NCI-H2196 treated with DMSO at 0.1 percent for 48 hours (cell line): Measurements from ENCODE around the gene GBP2.
"Not testable (repeated sequence)": the region's sequence is repeated elsewhere in the genome, so short reads cannot be mapped to it uniquely, and the experiment has no call there.

Experiments used
- DNase-seq: peaks from one replicate; lab custom pipeline; 2025; ENCODE audit not compliant: unreplicated experiment; lab: John Stamatoyannopoulos, UW

The GBP2 gene

GRCh38 chr1:89128003-89128458 lies 2.1 kb upstream of the GBP2 start:
- not testable (repeated sequence) for DNase-seq

GRCh38 chr1:89126602-89127565 lies 970 bp upstream of the GBP2 start:
- not testable (repeated sequence) for DNase-seq

- no peak for DNase-seq
These were observed 538 bp downstream of the GBP2 start for GRCh38 chr1:89125240-89125912.

GRCh38 chr1:89121641-89122040 lies 4.3 kb downstream of the GBP2 start:
- no peak for DNase-seq

- no peak for DNase-seq
These were observed 11.3 kb downstream of the GBP2 start for GRCh38 chr1:89114662-89115061.

GRCh38 chr1:89112871-89113613 lies 12.9 kb downstream of the GBP2 start:
- no peak for DNase-seq

- no peak for DNase-seq
These were observed 21.2 kb downstream of the GBP2 start for GRCh38 chr1:89104687-89105086.

GRCh38 chr1:89104147-89104546 lies 21.8 kb downstream of the GBP2 start:
- DNase-seq = no peak

GRCh38 chr1:89102021-89102420 lies 23.9 kb downstream of the GBP2 start:
- no peak for DNase-seq

GRCh38 chr1:89100412-89100811 lies 25.5 kb downstream of the GBP2 start:
- DNase-seq = no peak

GRCh38 chr1:89098857-89099256 lies 27.1 kb downstream of the GBP2 start:
- DNase-seq = no peak

GRCh38 chr1:89095737-89096136 lies 30.2 kb downstream of the GBP2 start:
- no peak for DNase-seq

- no peak for DNase-seq
These were observed 36.0 kb downstream of the GBP2 start for GRCh38 chr1:89089962-89090361.

GRCh38 chr1:89088572-89088971 lies 37.3 kb downstream of the GBP2 start:
- DNase-seq = no peak

GRCh38 chr1:89087241-89087640 lies 38.7 kb downstream of the GBP2 start:
- DNase-seq = no peak

- DNase-seq = no peak
These were observed 40.1 kb downstream of the GBP2 start for GRCh38 chr1:89085781-89086180.

GRCh38 chr1:89081005-89081404 lies 44.9 kb downstream of the GBP2 start:
- no peak for DNase-seq

- DNase-seq = not testable (repeated sequence)
These were observed 45.8 kb downstream of the GBP2 start for GRCh38 chr1:89080068-89080467.

- DNase-seq = not testable (repeated sequence)
These were observed 53.3 kb downstream of the GBP2 start for GRCh38 chr1:89072466-89073065.

- no peak for DNase-seq
These were observed 55.4 kb downstream of the GBP2 start for GRCh38 chr1:89070509-89070908.

- no peak for DNase-seq
These were observed 56.0 kb downstream of the GBP2 start for GRCh38 chr1:89069951-89070350.
